ENCODE data around the gene L2HGDH.

The L2HGDH gene

DNA sequence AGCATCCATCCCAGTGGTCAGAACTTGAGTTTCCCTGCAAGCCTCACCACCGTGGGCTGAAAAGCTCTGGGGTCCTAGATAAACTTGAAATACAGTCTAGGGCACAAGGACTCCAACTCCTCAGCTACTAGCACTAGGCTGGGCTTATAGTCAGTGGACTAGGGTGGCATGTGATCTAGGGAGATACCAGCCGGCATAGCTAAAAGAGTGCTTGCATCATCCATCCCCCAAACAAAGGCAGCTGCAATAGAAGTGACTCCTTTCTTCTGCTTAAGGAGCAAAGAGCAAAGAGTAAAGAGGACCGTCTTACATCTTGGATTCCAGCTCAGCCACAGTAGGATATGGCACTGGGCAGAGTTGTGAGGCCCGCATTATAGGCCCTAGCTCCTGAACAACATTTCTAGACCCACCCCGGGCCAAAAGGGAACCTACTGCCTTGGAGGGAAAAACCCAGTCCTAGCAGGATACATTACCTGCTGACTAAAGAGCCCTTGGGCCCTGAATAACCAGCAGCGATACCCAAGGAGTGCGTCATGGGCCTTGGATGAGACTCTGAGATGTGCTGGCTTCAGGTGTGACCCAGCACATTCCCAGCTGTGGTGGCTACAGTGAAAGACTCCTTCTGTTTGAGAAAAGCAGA, 62.8 kb downstream of the L2HGDH start:
- Histone ChIP-seq H3K4me3 (replicated peaks; ENCODE audit: insufficient read depth, low read length) (no peak overlapping the region), H3K27ac (replicated peaks) (no peak overlapping the region), H3K27me3 (ENCODE audit: insufficient read depth, poor library complexity, severe bottlenecking) (no peaks in the 10 kb centered on the region)
- TF ChIP-seq SPI1 (IDR thresholded peaks at IDR 0.05; ENCODE audit: borderline replicate concordance, low read depth) (no peak), POLR2AphosphoS5 (IDR thresholded peaks at IDR 0.05; ENCODE audit: low read depth) (no peak), GABPA (IDR thresholded peaks at IDR 0.05; ENCODE audit: low read depth) (no peak)
- TF ChIP-seq, protein P1, sequence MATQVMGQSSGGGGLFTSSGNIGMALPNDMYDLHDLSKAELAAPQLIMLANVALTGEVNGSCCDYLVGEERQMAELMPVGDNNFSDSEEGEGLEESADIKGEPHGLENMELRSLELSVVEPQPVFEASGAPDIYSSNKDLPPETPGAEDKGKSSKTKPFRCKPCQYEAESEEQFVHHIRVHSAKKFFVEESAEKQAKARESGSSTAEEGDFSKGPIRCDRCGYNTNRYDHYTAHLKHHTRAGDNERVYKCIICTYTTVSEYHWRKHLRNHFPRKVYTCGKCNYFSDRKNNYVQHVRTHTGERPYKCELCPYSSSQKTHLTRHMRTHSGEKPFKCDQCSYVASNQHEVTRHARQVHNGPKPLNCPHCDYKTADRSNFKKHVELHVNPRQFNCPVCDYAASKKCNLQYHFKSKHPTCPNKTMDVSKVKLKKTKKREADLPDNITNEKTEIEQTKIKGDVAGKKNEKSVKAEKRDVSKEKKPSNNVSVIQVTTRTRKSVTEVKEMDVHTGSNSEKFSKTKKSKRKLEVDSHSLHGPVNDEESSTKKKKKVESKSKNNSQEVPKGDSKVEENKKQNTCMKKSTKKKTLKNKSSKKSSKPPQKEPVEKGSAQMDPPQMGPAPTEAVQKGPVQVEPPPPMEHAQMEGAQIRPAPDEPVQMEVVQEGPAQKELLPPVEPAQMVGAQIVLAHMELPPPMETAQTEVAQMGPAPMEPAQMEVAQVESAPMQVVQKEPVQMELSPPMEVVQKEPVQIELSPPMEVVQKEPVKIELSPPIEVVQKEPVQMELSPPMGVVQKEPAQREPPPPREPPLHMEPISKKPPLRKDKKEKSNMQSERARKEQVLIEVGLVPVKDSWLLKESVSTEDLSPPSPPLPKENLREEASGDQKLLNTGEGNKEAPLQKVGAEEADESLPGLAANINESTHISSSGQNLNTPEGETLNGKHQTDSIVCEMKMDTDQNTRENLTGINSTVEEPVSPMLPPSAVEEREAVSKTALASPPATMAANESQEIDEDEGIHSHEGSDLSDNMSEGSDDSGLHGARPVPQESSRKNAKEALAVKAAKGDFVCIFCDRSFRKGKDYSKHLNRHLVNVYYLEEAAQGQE (IDR thresholded peaks at IDR 0.05; ENCODE audit: insufficient replicate concordance, low read depth), result no peak
- TF ChIP-seq, protein P2, sequence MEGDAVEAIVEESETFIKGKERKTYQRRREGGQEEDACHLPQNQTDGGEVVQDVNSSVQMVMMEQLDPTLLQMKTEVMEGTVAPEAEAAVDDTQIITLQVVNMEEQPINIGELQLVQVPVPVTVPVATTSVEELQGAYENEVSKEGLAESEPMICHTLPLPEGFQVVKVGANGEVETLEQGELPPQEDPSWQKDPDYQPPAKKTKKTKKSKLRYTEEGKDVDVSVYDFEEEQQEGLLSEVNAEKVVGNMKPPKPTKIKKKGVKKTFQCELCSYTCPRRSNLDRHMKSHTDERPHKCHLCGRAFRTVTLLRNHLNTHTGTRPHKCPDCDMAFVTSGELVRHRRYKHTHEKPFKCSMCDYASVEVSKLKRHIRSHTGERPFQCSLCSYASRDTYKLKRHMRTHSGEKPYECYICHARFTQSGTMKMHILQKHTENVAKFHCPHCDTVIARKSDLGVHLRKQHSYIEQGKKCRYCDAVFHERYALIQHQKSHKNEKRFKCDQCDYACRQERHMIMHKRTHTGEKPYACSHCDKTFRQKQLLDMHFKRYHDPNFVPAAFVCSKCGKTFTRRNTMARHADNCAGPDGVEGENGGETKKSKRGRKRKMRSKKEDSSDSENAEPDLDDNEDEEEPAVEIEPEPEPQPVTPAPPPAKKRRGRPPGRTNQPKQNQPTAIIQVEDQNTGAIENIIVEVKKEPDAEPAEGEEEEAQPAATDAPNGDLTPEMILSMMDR (IDR thresholded peaks at IDR 0.05; ENCODE audit: insufficient read depth, low read length), result no peak
- DNase-seq (ENCODE audit: low read depth in 1 of 2, low spot score in 1 of 2), result no peak

DNA sequence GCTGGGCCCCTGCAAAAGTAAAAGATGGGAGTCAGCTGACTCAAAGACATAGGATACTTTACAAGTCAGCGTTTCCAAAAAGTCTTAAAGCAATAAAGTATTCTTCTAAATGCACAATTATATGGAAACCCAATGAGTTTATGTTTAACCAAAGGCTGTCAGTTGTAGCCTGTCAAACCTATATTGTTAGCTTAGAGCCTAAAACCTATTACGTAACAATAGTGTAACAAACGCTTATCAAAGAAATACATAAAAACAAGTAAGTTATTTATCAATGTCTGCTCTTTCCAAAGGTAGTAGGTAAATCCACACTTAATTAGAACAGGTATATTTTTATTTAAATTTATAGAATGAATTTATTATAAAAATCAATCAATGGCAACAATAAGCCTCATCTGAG, 64.8 kb downstream of the L2HGDH start:
- TF ChIP-seq, protein P2 (IDR thresholded peaks at IDR 0.05; ENCODE audit: insufficient read depth, low read length), result no peak
- TF ChIP-seq, protein P1 (IDR thresholded peaks at IDR 0.05; ENCODE audit: insufficient replicate concordance, low read depth), result no peak
- no peak for TF ChIP-seq POLR2AphosphoS5 (IDR thresholded peaks at IDR 0.05; ENCODE audit: low read depth)
- TF ChIP-seq SPI1 (IDR thresholded peaks at IDR 0.05; ENCODE audit: borderline replicate concordance, low read depth), result no peak
- no peak for TF ChIP-seq GABPA (IDR thresholded peaks at IDR 0.05; ENCODE audit: low read depth)
- DNase-seq (ENCODE audit: low read depth in 1 of 2, low spot score in 1 of 2), result no peak
- H3K27ac ChIP-seq (replicated peaks), result no peak overlapping the region
- no peak overlapping the region for H3K4me3 ChIP-seq (replicated peaks; ENCODE audit: insufficient read depth, low read length)
- no peaks in the 10 kb centered on the region for H3K27me3 ChIP-seq (ENCODE audit: insufficient read depth, poor library complexity, severe bottlenecking)

DNA sequence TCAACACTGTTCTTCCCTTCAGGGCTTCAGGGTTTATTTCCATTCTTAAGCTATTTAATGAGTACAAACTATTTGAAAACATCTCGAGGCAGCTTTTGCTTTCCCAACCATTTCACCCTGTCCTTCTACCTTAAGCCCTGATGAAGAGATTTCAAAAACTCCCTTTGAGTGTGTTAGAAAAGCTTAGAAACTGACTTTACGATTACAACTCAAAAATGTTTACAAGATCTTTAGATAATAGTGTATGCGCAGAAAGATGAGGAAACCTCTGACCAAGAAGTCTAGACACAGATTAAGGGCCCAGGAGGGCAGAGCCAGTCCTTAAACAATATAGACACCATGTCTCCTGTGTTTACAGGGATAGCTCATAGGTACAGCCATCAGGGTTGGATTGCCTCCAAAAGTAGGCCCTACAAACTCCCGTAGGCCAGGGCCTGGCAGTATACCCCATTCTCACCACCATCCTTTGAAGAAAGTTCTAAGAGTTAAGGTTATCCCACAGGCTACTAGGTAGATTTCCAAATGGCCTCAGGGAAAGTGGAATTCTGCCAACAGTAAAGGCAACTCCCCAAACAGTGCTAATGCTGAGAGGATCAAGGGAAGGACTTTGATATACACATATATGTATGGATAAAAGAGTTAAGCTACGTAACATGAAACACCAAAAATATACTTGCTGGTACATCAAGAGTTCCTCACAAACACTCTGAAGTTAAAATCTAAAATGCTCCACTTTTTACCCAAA, 69.3 kb downstream of the L2HGDH start:
- Histone ChIP-seq H3K27ac (replicated peaks) (no peak overlapping the region), H3K27me3 (ENCODE audit: insufficient read depth, poor library complexity, severe bottlenecking) (no peaks in the 10 kb centered on the region), H3K4me3 (replicated peaks; ENCODE audit: insufficient read depth, low read length) (no peak overlapping the region)
- DNase-seq (ENCODE audit: low read depth in 1 of 2, low spot score in 1 of 2), result no peak
- TF ChIP-seq SPI1 (IDR thresholded peaks at IDR 0.05; ENCODE audit: borderline replicate concordance, low read depth) (no peak), GABPA (IDR thresholded peaks at IDR 0.05; ENCODE audit: low read depth) (no peak), POLR2AphosphoS5 (IDR thresholded peaks at IDR 0.05; ENCODE audit: low read depth) (no peak)
- TF ChIP-seq, protein P1 (IDR thresholded peaks at IDR 0.05; ENCODE audit: insufficient replicate concordance, low read depth), result no peak
- TF ChIP-seq, protein P2 (IDR thresholded peaks at IDR 0.05; ENCODE audit: insufficient read depth, low read length), result no peak
